CD4-positive, alpha-beta T cell treated with Interleukin-6 at 100 ng/mL for 8 hours (primary cell): ENCODE measurements around the gene FAM222B.

Source experiments
- DNase-seq: peaks from one replicate; pipeline ENCODE4 v3.0.0-alpha.2; 2020; ENCODE audit warnings: mixed read lengths, low spot score

Gene FAM222B

DNA sequence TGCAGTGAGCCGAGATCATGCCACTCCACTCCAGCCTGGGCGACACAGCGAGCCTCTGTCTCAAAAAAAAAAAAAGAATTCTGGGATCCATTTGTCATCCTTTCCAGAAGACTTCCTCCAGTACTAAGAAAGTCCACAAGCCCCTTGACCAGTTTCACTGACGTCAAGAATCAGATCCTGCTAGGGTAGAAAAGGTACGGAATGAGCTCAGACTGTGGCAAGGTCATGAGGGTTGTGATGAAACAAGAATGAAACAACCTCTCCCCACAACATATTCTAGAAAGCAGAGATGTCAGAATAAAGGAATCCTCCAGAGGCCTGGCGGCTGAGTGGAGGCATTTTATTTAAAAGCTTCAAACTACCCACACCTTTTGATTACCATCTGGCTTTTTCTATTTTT lies 68.9 kb downstream of the FAM222B start:
- DNase-seq = no peak

DNA sequence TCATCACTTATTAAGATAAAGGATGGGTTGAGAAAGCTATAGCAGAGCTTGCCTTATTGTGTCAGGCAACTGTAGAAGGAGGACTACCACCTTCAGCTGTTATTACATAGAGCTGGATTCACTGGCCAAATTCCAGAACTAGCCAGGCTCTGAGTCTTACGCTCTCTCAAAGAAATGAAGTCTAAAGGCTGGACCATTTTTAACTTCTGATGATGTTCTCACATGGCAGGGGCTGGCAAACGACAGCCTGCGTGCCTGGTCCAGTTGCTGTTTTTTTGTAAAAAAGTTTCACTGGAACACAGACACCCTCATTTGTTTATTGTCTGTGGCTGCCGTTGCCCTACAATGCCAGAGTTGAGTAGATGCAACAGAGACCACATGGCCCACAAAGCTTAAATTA lies 77.6 kb downstream of the FAM222B start:
- DNase-seq = no peak

DNA sequence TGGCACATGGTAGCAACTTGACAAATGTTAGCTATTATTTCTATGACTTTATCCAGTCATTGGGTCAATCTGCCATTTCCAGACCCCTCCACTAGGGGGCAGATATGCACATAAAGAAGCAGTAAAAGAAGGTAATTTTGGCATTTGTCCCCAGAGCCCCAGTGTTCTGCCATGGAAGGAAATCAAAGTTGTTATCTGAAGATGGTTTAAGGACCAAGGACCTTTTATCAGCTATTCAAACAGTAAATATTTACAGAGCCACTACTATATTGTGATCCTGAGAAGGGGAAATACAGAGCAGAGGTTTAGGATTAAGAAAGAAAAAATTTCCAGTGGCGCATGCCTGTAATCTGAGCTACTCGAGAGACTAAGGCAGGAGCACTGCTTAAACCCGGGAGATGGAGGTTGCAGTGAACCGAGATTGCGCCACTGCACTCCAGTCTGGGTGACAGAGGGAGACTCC lies 78.8 kb downstream of the FAM222B start:
- peak; percentile 75 for DNase-seq

DNA sequence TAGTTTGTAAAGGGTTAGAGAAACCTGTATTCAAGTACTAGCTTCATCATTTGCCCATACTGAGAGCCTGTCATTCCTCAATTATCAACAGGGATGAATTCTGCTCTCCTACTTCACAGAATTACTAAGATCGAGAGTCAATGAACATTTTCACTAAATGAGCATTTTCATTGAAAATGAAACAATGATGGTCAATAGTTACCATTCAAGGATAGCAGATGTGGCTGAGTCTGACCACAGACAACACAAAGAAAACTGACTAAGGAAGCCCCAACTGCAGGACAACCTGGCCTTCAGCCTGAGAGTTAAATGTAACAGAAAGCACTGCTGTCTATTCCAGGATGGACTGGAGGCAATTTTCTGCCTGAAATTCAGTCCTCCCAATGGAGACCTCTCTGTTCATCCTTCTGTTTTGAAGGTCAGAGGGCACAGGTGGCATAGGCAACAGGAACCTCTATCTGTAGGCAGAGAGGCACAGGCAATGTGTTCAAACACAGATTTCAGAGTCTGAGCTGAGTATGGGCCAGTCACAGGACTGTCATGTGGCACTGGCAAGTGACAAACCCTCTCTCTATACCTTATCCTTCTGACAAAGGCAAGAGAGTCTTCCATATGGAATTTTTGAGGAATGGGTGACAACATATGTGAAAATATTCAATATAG lies 79.3 kb downstream of the FAM222B start:
- no peak for DNase-seq

GRCh38 chr17:28760601-28761562 lies 81.7 kb downstream of the FAM222B start:
- DNase-seq = no peak

DNA sequence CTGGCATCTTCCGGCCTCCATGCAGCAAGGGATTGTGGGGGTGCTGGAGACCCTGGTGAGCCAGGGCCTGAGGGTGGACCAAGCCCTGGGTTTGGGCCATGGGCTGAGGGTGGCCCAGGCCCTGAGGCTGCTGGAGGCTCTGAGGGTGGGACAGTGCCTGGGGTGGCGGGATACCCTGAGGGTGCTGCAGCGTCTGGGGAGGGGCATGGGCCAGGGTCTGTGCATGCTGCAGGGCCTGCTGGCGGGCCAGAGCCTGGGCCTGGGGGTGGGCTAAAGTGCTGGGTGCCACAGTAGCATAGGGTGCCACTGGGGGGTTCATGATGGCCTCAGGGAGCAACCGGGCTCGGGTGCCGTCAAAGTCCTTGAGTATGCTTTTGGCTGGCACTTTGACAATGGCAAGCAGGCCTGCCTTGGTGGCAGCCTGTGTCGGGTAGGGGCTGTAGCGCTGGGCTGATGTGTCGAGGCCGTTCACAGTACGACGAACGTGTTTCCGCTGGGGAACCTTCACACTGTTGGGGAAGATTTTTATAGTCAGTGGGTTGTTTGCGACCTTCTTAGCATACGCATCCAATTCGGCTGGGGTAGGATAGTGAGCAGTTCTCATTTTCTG lies 83.2 kb downstream of the FAM222B start:
- no peak for DNase-seq

GRCh38 chr17:28758411-28759121 lies 84.0 kb downstream of the FAM222B start:
- DNase-seq = no peak

GRCh38 chr17:28756049-28756804 lies 86.4 kb downstream of the FAM222B start:
- DNase-seq = no peak

GRCh38 chr17:28755486-28755885 lies 87.1 kb downstream of the FAM222B start:
- DNase-seq = no peak

- DNase-seq = no peak
These were observed 90.8 kb downstream of the FAM222B start for GRCh38 chr17:28751600-28752366.

- DNase-seq = peak; percentile 87
These were observed 92.2 kb downstream of the FAM222B start for GRCh38 chr17:28750178-28751047.

DNA sequence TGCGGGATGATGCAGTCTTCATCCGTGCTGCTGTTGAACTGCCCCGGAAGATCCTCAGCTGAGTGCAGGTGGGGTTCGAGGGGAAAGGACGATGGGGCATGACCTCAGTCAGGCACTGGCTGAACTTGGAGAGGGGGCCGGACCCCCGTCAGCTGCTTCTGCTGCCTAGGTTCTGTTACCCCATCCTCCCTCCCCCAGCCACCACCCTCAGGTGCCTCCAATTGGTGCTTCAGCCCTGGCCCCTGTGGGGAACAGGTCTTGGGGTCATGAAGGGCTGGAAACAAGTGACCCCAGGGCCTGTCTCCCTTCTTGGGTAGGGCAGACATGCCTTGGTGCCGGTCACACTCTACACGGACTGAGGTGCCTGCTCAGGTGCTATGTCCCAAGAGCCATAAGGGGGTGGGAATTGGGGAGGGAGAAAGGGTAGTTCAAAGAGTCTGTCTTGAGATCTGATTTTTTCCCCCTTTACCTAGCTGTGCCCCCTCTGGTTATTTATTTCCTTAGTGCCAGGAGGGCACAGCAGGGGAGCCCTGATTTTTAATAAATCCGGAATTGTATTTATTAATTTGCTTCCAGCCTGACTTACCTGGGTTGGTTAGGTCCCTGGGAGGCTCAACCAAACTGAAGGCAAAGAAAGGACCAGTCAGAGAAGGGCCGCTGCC lies 92.9 kb downstream of the FAM222B start:
- DNase-seq = no peak

GRCh38 chr17:28748852-28749515 lies 93.6 kb downstream of the FAM222B start:
- no peak for DNase-seq

DNA sequence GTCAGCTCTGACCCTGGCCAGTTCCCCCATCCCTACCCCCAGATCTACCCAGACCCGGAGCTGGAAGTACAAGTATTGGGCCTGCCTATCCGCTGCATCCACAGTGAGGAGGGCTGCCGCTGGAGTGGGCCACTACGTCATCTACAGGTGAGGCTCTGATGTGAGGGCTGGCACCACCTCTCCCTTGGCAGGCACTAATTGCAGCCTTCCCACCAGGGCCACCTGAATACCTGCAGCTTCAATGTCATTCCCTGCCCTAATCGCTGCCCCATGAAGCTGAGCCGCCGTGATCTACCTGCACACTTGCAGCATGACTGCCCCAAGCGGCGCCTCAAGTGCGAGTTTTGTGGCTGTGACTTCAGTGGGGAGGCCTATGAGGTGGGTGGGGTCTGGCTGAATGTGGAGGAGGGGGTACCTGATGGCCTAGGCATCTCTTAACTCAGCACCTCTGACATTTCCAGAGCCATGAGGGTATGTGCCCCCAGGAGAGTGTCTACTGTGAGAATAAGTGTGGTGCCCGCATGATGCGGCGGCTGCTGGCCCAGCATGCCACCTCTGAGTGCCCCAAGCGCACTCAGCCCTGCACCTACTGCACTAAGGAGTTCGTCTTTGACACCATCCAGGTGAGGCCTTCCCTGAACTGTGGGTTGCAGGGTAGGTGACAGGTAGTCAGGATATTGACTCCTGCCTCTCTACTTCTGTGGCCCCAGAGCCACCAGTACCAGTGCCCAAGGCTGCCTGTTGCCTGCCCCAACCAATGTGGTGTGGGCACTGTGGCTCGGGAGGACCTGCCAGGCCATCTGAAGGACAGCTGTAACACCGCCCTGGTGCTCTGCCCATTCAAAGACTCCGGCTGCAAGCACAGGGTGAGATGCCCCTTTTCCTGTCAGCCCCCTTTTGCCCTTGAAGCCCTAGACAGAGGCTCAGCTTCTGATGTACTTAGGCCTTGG lies 94.5 kb downstream of the FAM222B start:
- no peak for DNase-seq

DNA sequence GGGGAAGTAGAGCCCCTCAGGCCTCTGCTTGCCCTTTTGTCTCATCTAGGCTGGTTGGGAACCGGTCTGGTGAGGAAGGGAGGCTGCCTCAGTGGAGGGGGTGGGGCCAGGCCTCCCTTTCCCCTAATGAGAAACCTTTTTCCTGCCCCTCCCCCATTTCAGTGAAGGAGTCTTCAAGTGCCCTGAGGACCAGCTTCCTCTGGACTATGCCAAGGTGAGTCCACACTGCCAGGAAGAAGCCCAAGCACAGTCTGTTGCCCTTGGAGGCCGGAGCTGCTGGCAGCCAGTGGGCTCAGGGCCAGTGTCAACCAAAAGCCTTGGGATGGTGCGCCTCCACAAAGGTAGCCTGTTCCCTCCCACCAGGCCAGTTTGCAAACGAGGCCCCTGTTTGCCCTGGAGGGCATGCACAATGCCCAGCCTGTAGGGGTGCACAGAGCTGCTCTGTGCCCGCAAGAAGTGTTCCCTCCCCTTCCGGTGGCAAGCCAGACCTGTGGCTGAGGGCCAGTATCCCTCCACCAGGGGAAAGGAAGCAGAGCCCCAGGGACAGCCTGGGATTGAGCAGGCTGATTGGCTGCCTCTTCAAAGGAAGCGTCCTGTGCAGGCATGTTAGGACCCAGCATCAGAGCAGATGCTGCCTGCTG lies 95.4 kb downstream of the FAM222B start:
- no peak for DNase-seq

GRCh38 chr17:28746611-28747050 lies 96.0 kb downstream of the FAM222B start:
- no peak for DNase-seq
